ENCODE results near the gene OXCT1. TPM values are rescaled to one million over a fixed set of nuclear protein-coding genes. Genes with fewer than 3 reads are reported as not detected.

Gene OXCT1
- total RNA-seq, 1 donor from 2014 or later: 27.4 TPM

DNA sequence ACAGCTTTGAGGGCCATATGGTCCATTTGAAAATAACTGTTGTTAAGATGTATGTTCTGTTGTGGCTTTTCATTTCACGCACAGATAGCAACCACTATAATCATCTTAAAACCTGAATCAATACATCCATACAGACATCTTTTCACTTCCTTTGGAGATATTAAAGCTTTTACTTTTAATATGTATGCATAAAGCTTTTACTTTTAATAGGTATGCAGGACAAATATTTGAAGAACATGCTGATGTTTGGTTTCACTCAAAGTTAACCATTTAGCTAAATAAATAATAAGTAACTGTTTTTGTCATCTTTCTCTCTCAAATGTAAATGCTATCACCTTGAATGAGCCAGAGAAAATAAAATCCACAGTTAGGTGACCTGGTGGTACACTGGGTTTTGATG, 108.6 kb downstream of the OXCT1 start:
- H3K36me3 Mint-ChIP-seq (ENCODE audit: low read depth): peaks cover 81% of the 10 kb centered on the region
- POLR2A ChIA-PET: no interaction called here

DNA sequence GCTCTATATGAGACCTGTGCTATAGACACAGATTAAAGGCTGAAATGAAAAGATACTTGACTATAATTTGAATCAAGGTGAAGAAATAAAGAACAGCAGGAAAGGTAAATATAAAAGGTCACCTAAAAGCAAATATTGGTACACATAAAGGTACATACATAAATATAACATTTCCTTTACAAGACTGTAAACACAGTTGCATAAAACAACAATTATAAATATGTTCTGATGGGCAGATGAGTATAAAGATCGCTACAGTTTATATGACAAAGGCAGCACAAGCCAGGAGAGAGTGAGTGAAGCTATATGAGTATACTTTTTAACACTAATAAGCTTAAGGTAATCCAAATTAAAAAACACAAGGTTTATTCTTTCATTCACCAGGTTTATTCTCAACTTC, 114.5 kb downstream of the OXCT1 start:
- Mint-ChIP-seq H3K9me3 (no peaks in the 10 kb centered on the region), H3K27ac (no peak overlapping the region), H3K4me3 (no peak overlapping the region), H3K27me3 (no peaks in the 10 kb centered on the region), H3K4me1 (no peaks in the 10 kb centered on the region), H3K36me3 (ENCODE audit: low read depth) (peaks cover 65% of the 10 kb centered on the region)
- POLR2A ChIA-PET: no interaction called here
- TF ChIP-seq, protein P1, sequence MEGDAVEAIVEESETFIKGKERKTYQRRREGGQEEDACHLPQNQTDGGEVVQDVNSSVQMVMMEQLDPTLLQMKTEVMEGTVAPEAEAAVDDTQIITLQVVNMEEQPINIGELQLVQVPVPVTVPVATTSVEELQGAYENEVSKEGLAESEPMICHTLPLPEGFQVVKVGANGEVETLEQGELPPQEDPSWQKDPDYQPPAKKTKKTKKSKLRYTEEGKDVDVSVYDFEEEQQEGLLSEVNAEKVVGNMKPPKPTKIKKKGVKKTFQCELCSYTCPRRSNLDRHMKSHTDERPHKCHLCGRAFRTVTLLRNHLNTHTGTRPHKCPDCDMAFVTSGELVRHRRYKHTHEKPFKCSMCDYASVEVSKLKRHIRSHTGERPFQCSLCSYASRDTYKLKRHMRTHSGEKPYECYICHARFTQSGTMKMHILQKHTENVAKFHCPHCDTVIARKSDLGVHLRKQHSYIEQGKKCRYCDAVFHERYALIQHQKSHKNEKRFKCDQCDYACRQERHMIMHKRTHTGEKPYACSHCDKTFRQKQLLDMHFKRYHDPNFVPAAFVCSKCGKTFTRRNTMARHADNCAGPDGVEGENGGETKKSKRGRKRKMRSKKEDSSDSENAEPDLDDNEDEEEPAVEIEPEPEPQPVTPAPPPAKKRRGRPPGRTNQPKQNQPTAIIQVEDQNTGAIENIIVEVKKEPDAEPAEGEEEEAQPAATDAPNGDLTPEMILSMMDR (IDR thresholded peaks at IDR 0.05): no peak
- ATAC-seq (ENCODE audit: low read depth) (no peak), DNase-seq (no peak)
- intact Hi-C loops (cut with micrococcal nuclease): loop anchor here (5.0 kb wide), 1 partner anchor 87 kb away; no protein-coding TSS in a partner anchor
- CTCF ChIA-PET: no interaction called here

More for the DNA sequence above, 108.6 kb downstream of the OXCT1 start:
- Mint-ChIP-seq H3K9me3 (no peaks in the 10 kb centered on the region), H3K4me3 (no peak overlapping the region), H3K4me1 (no peaks in the 10 kb centered on the region), H3K27ac (no peak overlapping the region), H3K27me3 (no peaks in the 10 kb centered on the region)
- ATAC-seq (ENCODE audit: low read depth) (no peak), DNase-seq (no peak)
- intact Hi-C loops (cut with micrococcal nuclease): no loop called here
- TF ChIP-seq, protein P1 (IDR thresholded peaks at IDR 0.05): no peak
- CTCF ChIA-PET: no interaction called here

DNA sequence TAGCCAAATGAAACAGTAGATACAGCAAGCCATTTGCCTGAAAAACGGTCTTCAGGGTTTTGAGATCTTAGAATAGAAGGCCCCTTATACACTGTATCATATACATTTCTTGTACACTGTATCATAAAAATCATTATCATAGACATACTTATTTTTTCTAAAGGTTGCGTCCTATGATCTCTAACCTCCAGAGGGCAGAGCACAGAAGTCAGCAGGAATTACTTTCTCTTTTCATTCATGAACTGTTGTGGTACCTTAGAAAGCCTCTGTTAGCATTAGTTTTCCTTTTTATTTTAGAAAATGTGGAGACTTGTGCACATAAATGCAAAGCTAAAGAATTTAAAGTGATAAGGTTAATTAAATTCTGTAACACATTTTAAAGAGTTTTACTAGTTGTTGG, 115.4 kb downstream of the OXCT1 start:
- Mint-ChIP-seq H3K4me3 (no peak overlapping the region), H3K27me3 (no peaks in the 10 kb centered on the region), H3K9me3 (no peaks in the 10 kb centered on the region), H3K27ac (no peak overlapping the region), H3K4me1 (no peaks in the 10 kb centered on the region), H3K36me3 (ENCODE audit: low read depth) (peaks cover 61% of the 10 kb centered on the region)
- ATAC-seq (ENCODE audit: low read depth) (no peak), DNase-seq (no peak)
- intact Hi-C loops (cut with micrococcal nuclease): loop anchor here (5.0 kb wide), 1 partner anchor 87 kb away; no protein-coding TSS in a partner anchor
- TF ChIP-seq, protein P1 (IDR thresholded peaks at IDR 0.05): no peak
- ChIA-PET POLR2A (no interaction called here), CTCF (no interaction called here)

DNA sequence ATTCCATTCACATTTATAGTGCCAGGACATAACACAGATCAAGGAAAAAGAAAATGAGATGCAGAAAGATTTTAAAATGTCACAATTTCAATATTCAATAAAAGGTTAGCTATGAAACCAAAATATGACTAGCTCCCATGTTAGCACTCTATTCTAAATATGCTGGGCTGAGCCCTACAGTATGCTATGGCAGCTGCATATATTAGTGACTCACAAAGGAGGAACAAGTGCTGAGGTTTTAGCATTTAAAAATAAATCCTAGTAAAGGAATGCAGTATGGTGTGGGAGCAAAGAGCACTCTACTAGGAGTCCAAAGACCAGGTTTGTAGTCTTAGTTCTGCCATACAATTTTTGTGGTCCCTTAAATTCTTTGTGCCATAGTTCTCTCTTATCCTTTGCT, 118.4 kb downstream of the OXCT1 start:
- H3K9me3 Mint-ChIP-seq: no peaks in the 10 kb centered on the region
- ATAC-seq (ENCODE audit: low read depth) (no peak), DNase-seq (no peak)
- CTCF ChIA-PET: no interaction called here
- H3K27ac Mint-ChIP-seq: no peak overlapping the region
- no peaks in the 10 kb centered on the region for H3K4me1 Mint-ChIP-seq
- H3K27me3 Mint-ChIP-seq: no peaks in the 10 kb centered on the region
- POLR2A ChIA-PET: no interaction called here
- intact Hi-C loops (cut with micrococcal nuclease): no loop called here
- TF ChIP-seq, protein P1 (IDR thresholded peaks at IDR 0.05): no peak
- no peak overlapping the region for H3K4me3 Mint-ChIP-seq
- H3K36me3 Mint-ChIP-seq (ENCODE audit: low read depth): peaks cover 33% of the 10 kb centered on the region

DNA sequence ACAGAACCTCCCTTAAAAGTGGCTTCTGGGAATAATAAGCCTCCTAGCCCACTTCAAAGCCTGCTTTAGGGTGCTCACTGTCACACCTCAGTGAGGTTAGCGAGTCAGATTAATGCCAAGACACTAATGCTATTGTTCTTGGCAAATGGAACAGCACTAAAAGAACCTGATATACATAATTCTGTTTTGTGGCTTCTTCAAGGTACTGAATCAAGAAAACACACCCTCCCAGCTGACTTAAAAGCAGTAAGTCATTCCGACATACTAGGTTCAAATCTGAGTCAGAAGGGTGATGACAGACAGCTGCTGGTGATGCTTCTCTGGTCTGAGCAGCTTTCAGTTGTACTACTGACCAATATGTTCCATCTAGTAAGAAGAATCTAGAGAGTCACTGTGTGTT, 121.6 kb downstream of the OXCT1 start:
- ChIA-PET CTCF (no interaction called here), POLR2A (no interaction called here)
- DNase-seq (no peak), ATAC-seq (ENCODE audit: low read depth) (no peak)
- H3K27ac Mint-ChIP-seq: no peak overlapping the region
- TF ChIP-seq, protein P1 (IDR thresholded peaks at IDR 0.05): no peak
- no peak overlapping the region for H3K4me3 Mint-ChIP-seq
- peaks cover 4% of the 10 kb centered on the region for H3K9me3 Mint-ChIP-seq
- peaks cover 37% of the 10 kb centered on the region for H3K36me3 Mint-ChIP-seq (ENCODE audit: low read depth)
- no peaks in the 10 kb centered on the region for H3K27me3 Mint-ChIP-seq
- no peaks in the 10 kb centered on the region for H3K4me1 Mint-ChIP-seq
- intact Hi-C loops (cut with micrococcal nuclease): no loop called here
